ENCODE results near the gene ASB1.

- TF ChIP-seq POLR2AphosphoS5 (IDR thresholded peaks at IDR 0.05) (no peak), CTCF (IDR thresholded peaks at IDR 0.05) (no peak)
These were observed 28.1 kb upstream of the ASB1 start for GRCh38 chr2:238398577-238398976.

Data from suprapubic skin (tissue), 3 donors.